Measurements from ENCODE around the gene PCED1B. TPM values are rescaled to one million over a fixed set of nuclear protein-coding genes. Genes with fewer than 3 reads are reported as not detected.

The PCED1B gene
- total and polyA plus RNA-seq, 2 experiments from 2014 or later = 5.1 to 6.6 TPM

DNA sequence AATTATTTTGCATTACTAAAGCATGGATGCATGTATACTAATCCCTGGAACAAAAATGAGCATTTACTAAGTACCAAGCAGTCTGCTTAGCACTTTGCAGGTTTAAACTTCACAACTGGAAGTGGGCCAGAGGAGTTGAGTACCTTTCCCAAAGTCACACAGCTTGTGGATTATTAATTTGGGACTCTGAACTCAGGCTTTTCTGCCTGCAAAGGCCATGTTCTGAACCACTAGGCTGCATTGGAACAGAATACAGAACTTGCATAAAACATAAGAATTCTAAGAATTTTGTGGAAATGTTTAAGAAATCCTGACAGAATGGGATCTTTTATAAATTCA is 133.2 kb downstream of the PCED1B start (continued):
- TF ChIP-seq CREB1 (CRISPR knock-in tag; IDR thresholded peaks at IDR 0.05; ENCODE audit: low read depth) (no peak), ZNF114 (CRISPR knock-in tag; IDR thresholded peaks at IDR 0.05) (no peak), EZH2 (IDR thresholded peaks at IDR 0.05; ENCODE audit: low read depth, unreplicated experiment) (no peak)

- H3K9me3 Mint-ChIP-seq = no peaks in the 10 kb centered on the region
- no peaks in the 10 kb centered on the region for H3K79me2 ChIP-seq (replicated peaks; ENCODE audit: insufficient read depth)
- H2AFZ ChIP-seq = no peak overlapping the region
- no peak overlapping the region for H3K4me3 ChIP-seq
- no peaks in the 10 kb centered on the region for H3K36me3 Mint-ChIP-seq (ENCODE audit: low read depth)
- H3F3A ChIP-seq (replicated peaks; ENCODE audit: low read depth) = no peaks in the 10 kb centered on the region
- TF ChIP-seq EZH2 (IDR thresholded peaks at IDR 0.05; ENCODE audit: low read depth, unreplicated experiment) = no peak
- TF ChIP-seq POLR2AphosphoS5 (IDR thresholded peaks at IDR 0.05; ENCODE audit: low read depth) = no peak
- no peak for TF ChIP-seq ZNF462 (CRISPR knock-in tag; IDR thresholded peaks at IDR 0.05)
- TF ChIP-seq ZNF114 (CRISPR knock-in tag; IDR thresholded peaks at IDR 0.05) = no peak
- TF ChIP-seq STAT1 (IDR thresholded peaks at IDR 0.05; ENCODE audit: unreplicated experiment) = no peak
- TF ChIP-seq REST (IDR thresholded peaks at IDR 0.05; ENCODE audit: unreplicated experiment) = no peak
- no peak for TF ChIP-seq ETS1 (IDR thresholded peaks at IDR 0.05)
- TF ChIP-seq ZNF331 (CRISPR knock-in tag; IDR thresholded peaks at IDR 0.05; ENCODE audit: low read depth) = no peak
- H3K4me1 Mint-ChIP-seq = peaks cover 14% of the 10 kb centered on the region; the same call in 2 of the 3 replicates
- H3K27me3 Mint-ChIP-seq (ENCODE audit: insufficient read depth, low read depth, poor library complexity) = peaks cover 2% of the 10 kb centered on the region
- no peak overlapping the region for H3K27ac Mint-ChIP-seq
- no peak overlapping the region for H3K4me2 ChIP-seq
- DNase-seq (ENCODE audit: low spot score) (no peak), ATAC-seq (no peak)
- H3K27me3 ChIP-seq (ENCODE audit: insufficient read depth) = no peaks in the 10 kb centered on the region
- H3K4me1 ChIP-seq (ENCODE audit: insufficient read depth) = no peaks in the 10 kb centered on the region; the same call in 1 of the 2 replicates
- no peak overlapping the region for H3K27ac ChIP-seq (ENCODE audit: low read depth)
- no peaks in the 10 kb centered on the region for H4K20me1 ChIP-seq (replicated peaks; ENCODE audit: insufficient read depth)
- no peaks in the 10 kb centered on the region for H3K36me3 ChIP-seq (ENCODE audit: insufficient read depth)
- no peaks in the 10 kb centered on the region for H3K9me2 ChIP-seq (ENCODE audit: insufficient read depth)
- H3K4me3 Mint-ChIP-seq = no peak overlapping the region
Observed at GRCh38 chr12:47213396-47213795, 134.0 kb downstream of the PCED1B start.

Data from GM23338 (cell line).